ENCODE measurements around the gene VTCN1. TPM values are rescaled to one million over a fixed set of nuclear protein-coding genes. Genes with fewer than 3 reads are reported as not detected.

The VTCN1 gene
- total RNA-seq, 1 experiment from 2014 or later, result not detected

GRCh38 chr1:117116090-117116783, 94.5 kb downstream of the VTCN1 start:
- TF ChIP-seq ZNF512 (CRISPR knock-in tag; IDR thresholded peaks at IDR 0.05; ENCODE audit: borderline replicate concordance), result no peak
- TF ChIP-seq ZNF121 (CRISPR knock-in tag; IDR thresholded peaks at IDR 0.05), result peak; percentile 59; the same call in 1 of the 2 replicates
- POLR2A ChIA-PET, result no interaction called here
- H3K36me3 Mint-ChIP-seq, result peaks cover 37% of the 10 kb centered on the region
- DNase-seq (ENCODE audit: low spot score) (no peak), ATAC-seq (no peak)
- H3K4me1 Mint-ChIP-seq, result peaks cover 14% of the 10 kb centered on the region
- CTCF ChIA-PET, result interaction anchor here (1.2 to 1.9 kb wide), 2 partner anchors 12 to 168 kb away, joined by 4 to 8 read pairs (median 5); no protein-coding TSS in a partner anchor
- H3K27ac Mint-ChIP-seq, result 0 out of 2 replicates have a peak overlapping the region, but pooled peaks have one; percentile 10
- no peaks in the 10 kb centered on the region for H3K9me3 Mint-ChIP-seq
- no peaks in the 10 kb centered on the region for H3K27me3 Mint-ChIP-seq (ENCODE audit: low read depth)
- no peak overlapping the region for H3K4me3 Mint-ChIP-seq

GRCh38 chr1:117114877-117115276, 95.8 kb downstream of the VTCN1 start:
- Mint-ChIP-seq H3K4me1 (peaks cover 7% of the 10 kb centered on the region), H3K36me3 (peaks cover 46% of the 10 kb centered on the region), H3K27me3 (ENCODE audit: low read depth) (no peaks in the 10 kb centered on the region), H3K9me3 (no peaks in the 10 kb centered on the region), H3K4me3 (no peak overlapping the region), H3K27ac (no peak overlapping the region)
- POLR2A ChIA-PET, result no interaction called here
- no peak for ATAC-seq
- DNase-seq (ENCODE audit: low spot score), result no peak
- CTCF ChIA-PET, result interaction anchor here (1.3 to 1.9 kb wide), 2 partner anchors 13 to 170 kb away, joined by 5 to 8 read pairs; no protein-coding TSS in a partner anchor
- TF ChIP-seq IRF1 (CRISPR knock-in tag; IDR thresholded peaks at IDR 0.05) (no peak), CTCF (IDR thresholded peaks at IDR 0.05) (no peak), SMAD4 (CRISPR knock-in tag; IDR thresholded peaks at IDR 0.05) (no peak), E2F5 (CRISPR knock-in tag; IDR thresholded peaks at IDR 0.05) (no peak), NR1H2 (CRISPR knock-in tag; IDR thresholded peaks at IDR 0.05) (no peak), USF1 (CRISPR knock-in tag; IDR thresholded peaks at IDR 0.05) (no peak), ZSCAN18 (CRISPR knock-in tag; IDR thresholded peaks at IDR 0.05) (no peak), IRF2 (CRISPR knock-in tag; IDR thresholded peaks at IDR 0.05; ENCODE audit: borderline replicate concordance, low read depth) (no peak), HMGXB4 (CRISPR knock-in tag; IDR thresholded peaks at IDR 0.05) (no peak), TEAD1 (CRISPR knock-in tag; IDR thresholded peaks at IDR 0.05) (no peak), ZMAT4 (CRISPR knock-in tag; IDR thresholded peaks at IDR 0.05) (no peak), MAX (CRISPR knock-in tag; IDR thresholded peaks at IDR 0.05) (no peak), ZNF532 (CRISPR knock-in tag; IDR thresholded peaks at IDR 0.05; ENCODE audit: borderline replicate concordance) (no peak), NR3C1 (CRISPR knock-in tag; conservative IDR thresholded peaks at IDR 0.05; ENCODE audit: low read depth) (no peak)

Measured in WTC11 (cell line).